ENCODE measurements around the gene LAMC2. TPM values are rescaled to one million over a fixed set of nuclear protein-coding genes. Genes with fewer than 3 reads are reported as not detected.

The LAMC2 gene
- total RNA-seq, 1 experiment from 2014 or later = 642 TPM

- peaks cover 88% of the 10 kb centered on the region for H3K36me3 Mint-ChIP-seq (ENCODE audit: insufficient read depth, unreplicated experiment)
- intact Hi-C loops (cut with micrococcal nuclease; ENCODE audit: unreplicated experiment) = no loop called here
- CTCF ChIA-PET = no interaction called here
These were observed 47.0 kb downstream of the LAMC2 start for GRCh38 chr1:183233113-183233512.

GRCh38 chr1:183234660-183235476 is 48.8 kb downstream of the LAMC2 start:
- Mint-ChIP-seq H3K4me3 (ENCODE audit: low read depth, unreplicated experiment) (no peak overlapping the region), H3K27me3 (ENCODE audit: unreplicated experiment) (no peaks in the 10 kb centered on the region), H3K9me3 (ENCODE audit: low read depth, unreplicated experiment) (no peaks in the 10 kb centered on the region), H3K27ac (ENCODE audit: unreplicated experiment) (peak overlapping the region; percentile 71), H3K36me3 (ENCODE audit: insufficient read depth, unreplicated experiment) (peaks cover 90% of the 10 kb centered on the region), H3K4me1 (ENCODE audit: low read depth, unreplicated experiment) (peaks cover 37% of the 10 kb centered on the region)
- CTCF ChIA-PET = interaction anchor here (0.5 to 1.3 kb wide), 4 partner anchors 9 to 197 kb away, joined by 3 to 4 read pairs (median 4); no protein-coding TSS in a partner anchor
- intact Hi-C loops (cut with micrococcal nuclease; ENCODE audit: unreplicated experiment) = loop anchor here (2.0 kb wide), 1 partner anchor 272 kb away; no protein-coding TSS in a partner anchor
- DNase-seq = peak; percentile 53
- BruUV-seq (replicated peaks) = no TSS peak
- TF ChIP-seq CTCF (IDR thresholded peaks at IDR 0.05; ENCODE audit: unreplicated experiment) = peak; percentile 26

More at GRCh38 chr1:183233113-183233512, 47.0 kb downstream of the LAMC2 start:
- DNase-seq = no peak
- no peaks in the 10 kb centered on the region for H3K9me3 Mint-ChIP-seq (ENCODE audit: low read depth, unreplicated experiment)
- peak overlapping the region; percentile 1 for H3K27ac Mint-ChIP-seq (ENCODE audit: unreplicated experiment)
- H3K4me3 Mint-ChIP-seq (ENCODE audit: low read depth, unreplicated experiment) = peak overlapping the region; percentile 1
- H3K27me3 Mint-ChIP-seq (ENCODE audit: unreplicated experiment) = no peaks in the 10 kb centered on the region
- TF ChIP-seq CTCF (IDR thresholded peaks at IDR 0.05; ENCODE audit: unreplicated experiment) = no peak
- H3K4me1 Mint-ChIP-seq (ENCODE audit: low read depth, unreplicated experiment) = peaks cover 37% of the 10 kb centered on the region
- no TSS peak for BruUV-seq (replicated peaks)

GRCh38 chr1:183235503-183235902 is 49.4 kb downstream of the LAMC2 start:
- H3K4me3 Mint-ChIP-seq (ENCODE audit: low read depth, unreplicated experiment) = no peak overlapping the region
- no peaks in the 10 kb centered on the region for H3K9me3 Mint-ChIP-seq (ENCODE audit: low read depth, unreplicated experiment)
- H3K27me3 Mint-ChIP-seq (ENCODE audit: unreplicated experiment) = no peaks in the 10 kb centered on the region
- CTCF ChIA-PET = interaction anchor here (0.7 to 1.3 kb wide), 3 partner anchors 83 to 198 kb away, joined by 3 to 4 read pairs (median 3); no protein-coding TSS in a partner anchor
- intact Hi-C loops (cut with micrococcal nuclease; ENCODE audit: unreplicated experiment) = loop anchor here (2.0 kb wide), 1 partner anchor 273 kb away; no protein-coding TSS in a partner anchor
- H3K4me1 Mint-ChIP-seq (ENCODE audit: low read depth, unreplicated experiment) = peaks cover 35% of the 10 kb centered on the region
- DNase-seq = no peak
- BruUV-seq (replicated peaks) = no TSS peak
- H3K36me3 Mint-ChIP-seq (ENCODE audit: insufficient read depth, unreplicated experiment) = peaks cover 92% of the 10 kb centered on the region
- H3K27ac Mint-ChIP-seq (ENCODE audit: unreplicated experiment) = peak overlapping the region; percentile 71
- no peak for TF ChIP-seq CTCF (IDR thresholded peaks at IDR 0.05; ENCODE audit: unreplicated experiment)

- H3K4me1 Mint-ChIP-seq (ENCODE audit: low read depth, unreplicated experiment) = peaks cover 28% of the 10 kb centered on the region
- no peak for DNase-seq
- intact Hi-C loops (cut with micrococcal nuclease; ENCODE audit: unreplicated experiment) = no loop called here
- no peak for TF ChIP-seq CTCF (IDR thresholded peaks at IDR 0.05; ENCODE audit: unreplicated experiment)
- no peaks in the 10 kb centered on the region for H3K27me3 Mint-ChIP-seq (ENCODE audit: unreplicated experiment)
- H3K27ac Mint-ChIP-seq (ENCODE audit: unreplicated experiment) = peak overlapping the region; percentile 71
- no TSS peak for BruUV-seq (replicated peaks)
- H3K4me3 Mint-ChIP-seq (ENCODE audit: low read depth, unreplicated experiment) = no peak overlapping the region
- no peaks in the 10 kb centered on the region for H3K9me3 Mint-ChIP-seq (ENCODE audit: low read depth, unreplicated experiment)
- CTCF ChIA-PET = interaction anchor here (0.7 kb wide), 1 partner anchor 111 kb away, joined by 3 read pairs; no protein-coding TSS in a partner anchor
- H3K36me3 Mint-ChIP-seq (ENCODE audit: insufficient read depth, unreplicated experiment) = peaks cover 93% of the 10 kb centered on the region
These were observed 50.2 kb downstream of the LAMC2 start for GRCh38 chr1:183236158-183236725.
